PC-9 (cell line): ENCODE data around the gene PCDHGB3.

ENCODE experiments used
- CTCF ChIP-seq: fragments of 200-600 bp; sonication (generic); conservative IDR thresholded peaks from 2 replicates; pipeline ENCODE4 v1.6.1; 2017; ENCODE audit warnings: mixed run types, antibody characterized with exemption, mild to moderate bottlenecking, moderate library complexity
- EZH2 ChIP-seq: fragments of 200-600 bp; sonication (generic); IDR thresholded peaks from 2 replicates; pipeline ENCODE4 v1.8.0; 2017; ENCODE audit warnings: antibody characterized with exemption, low read depth

DNA sequence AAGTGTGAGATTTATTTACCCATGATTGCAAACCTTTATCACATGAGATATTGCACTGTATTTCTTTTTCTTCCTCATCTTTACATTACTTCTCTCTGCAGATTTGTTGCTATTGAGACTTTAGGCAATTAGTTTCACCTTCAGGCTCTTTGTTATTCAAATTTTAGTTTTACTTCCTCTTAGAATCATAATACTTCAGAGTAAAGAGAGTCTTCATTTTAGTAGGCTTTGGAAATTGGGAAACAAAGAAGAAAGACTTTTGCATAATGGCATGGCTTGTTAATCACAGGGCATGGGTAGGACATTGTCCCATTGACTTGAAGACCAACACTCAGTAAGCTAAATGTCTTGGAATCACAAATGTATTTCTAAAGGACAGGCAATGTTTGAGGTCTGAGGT lies 7.3 kb upstream of the PCDHGB3 start:
- TF ChIP-seq CTCF (no peak), EZH2 (no peak)
